Forelimb muscle (tissue), 1 donor: ENCODE measurements around the gene CALB2. TPM values are rescaled to one million over a fixed set of nuclear protein-coding genes. Genes with fewer than 3 reads are reported as not detected.
"Not testable (repeated sequence)": the region's sequence is repeated elsewhere in the genome, so short reads cannot be mapped to it uniquely, and the experiment has no call there.

Experiments
- DNase-seq: peaks from one replicate; pipeline ENCODE4 v3.0.0-alpha.2; 2013; ENCODE audit warnings: low read depth
- polyA plus RNA-seq: library from polyadenylated mRNA; unstranded; fragments of 120-200 nt; gene quantifications from one replicate; pipeline ENCODE4 v1.2.1, GENCODE V29; 2013; ENCODE audit not compliant: insufficient read length

Gene CALB2
- 0.33 TPM for polyA plus RNA-seq

GRCh38 chr16:71358464-71358998, at the start of gene CALB2:
TSS of gene CALB2 (plus strand) at chr16:71358723. CDS start at chr16:71358793, 70 bp downstream.
- no peak for DNase-seq

- no peak for DNase-seq
Measured at GRCh38 chr16:71311553-71312158, 46.9 kb upstream of the CALB2 start.

GRCh38 chr16:71313591-71313990, 44.9 kb upstream of the CALB2 start:
- not testable (repeated sequence) for DNase-seq

GRCh38 chr16:71315269-71315668, 43.3 kb upstream of the CALB2 start:
- no peak for DNase-seq

- no peak for DNase-seq
Measured at GRCh38 chr16:71319999-71320398, 38.5 kb upstream of the CALB2 start.

GRCh38 chr16:71327720-71328119, 30.8 kb upstream of the CALB2 start:
- DNase-seq, result no peak

- no peak for DNase-seq
Measured at GRCh38 chr16:71328151-71328550, 30.4 kb upstream of the CALB2 start.

GRCh38 chr16:71337631-71338030, 20.9 kb upstream of the CALB2 start:
- no peak for DNase-seq

GRCh38 chr16:71338193-71338592, 20.3 kb upstream of the CALB2 start:
- DNase-seq, result no peak

GRCh38 chr16:71338632-71339031, 19.9 kb upstream of the CALB2 start:
- no peak for DNase-seq

GRCh38 chr16:71339236-71340171, 19.0 kb upstream of the CALB2 start:
- no peak for DNase-seq

GRCh38 chr16:71340406-71340805, 18.1 kb upstream of the CALB2 start:
- DNase-seq, result no peak

- no peak for DNase-seq
Measured at GRCh38 chr16:71341881-71342280, 16.6 kb upstream of the CALB2 start.

GRCh38 chr16:71343078-71343477, 15.4 kb upstream of the CALB2 start:
- no peak for DNase-seq

- DNase-seq, result no peak
Measured at GRCh38 chr16:71344315-71344905, 14.1 kb upstream of the CALB2 start.

- no peak for DNase-seq
Measured at GRCh38 chr16:71345031-71345430, 13.5 kb upstream of the CALB2 start.

- no peak for DNase-seq
Measured at GRCh38 chr16:71347146-71347545, 11.4 kb upstream of the CALB2 start.

GRCh38 chr16:71348262-71349085, 10.0 kb upstream of the CALB2 start:
- no peak for DNase-seq

GRCh38 chr16:71350821-71351557, 7.5 kb upstream of the CALB2 start:
- DNase-seq, result no peak

GRCh38 chr16:71351558-71351901, 7.0 kb upstream of the CALB2 start:
- no peak for DNase-seq

GRCh38 chr16:71352466-71352865, 6.1 kb upstream of the CALB2 start:
- no peak for DNase-seq
